MCF 10A (cell line): ENCODE measurements around the gene TXNDC5. TPM values are rescaled to one million over a fixed set of nuclear protein-coding genes. Genes with fewer than 3 reads are reported as not detected.

Experiments
- BruUV-seq: library from RNA; stranded (reverse); fragments of 400-500 nt; replicated peaks from 2 replicates; lab custom pipeline; 2021; lab: Mats Ljungman, UMichigan
- CTCF ChIA-PET: fragments of 300-600 bp; sonication (Branson Sonifier 250); formaldehyde crosslinking; extraction: SDS; loops from one replicate; lab custom pipeline; 2021; ENCODE audit warnings: antibody characterized with exemption, inconsistent platforms; lab: Yijun Ruan, JAX
- POLR2A ChIA-PET: fragments of 300-600, 350-650 bp; sonication (Branson Sonifier 250); formaldehyde crosslinking; extraction: SDS; loops from one replicate; lab custom pipeline; 2020; ENCODE audit warnings: antibody characterized with exemption, inconsistent platforms; lab: Yijun Ruan, JAX
- DNase-seq: peaks from one replicate; pipeline ENCODE4 v3.0.0-alpha.2; 2018; ENCODE audit not compliant: unreplicated experiment
- H3K27ac Mint-ChIP-seq: one replicate; pipeline ENCODE4 v1.8.0; 2022; ENCODE audit warnings: mild to moderate bottlenecking, low read depth, mixed read lengths; ENCODE audit not compliant: unreplicated experiment
- H3K27me3 Mint-ChIP-seq: one replicate; pipeline ENCODE4 v1.8.0; 2022; ENCODE audit warnings: mixed read lengths; ENCODE audit not compliant: insufficient read depth, unreplicated experiment
- H3K36me3 Mint-ChIP-seq: one replicate; pipeline ENCODE4 v1.8.0; 2022; ENCODE audit warnings: mild to moderate bottlenecking, moderate library complexity, mixed read lengths; ENCODE audit not compliant: insufficient read depth, unreplicated experiment
- H3K4me1 Mint-ChIP-seq: one replicate; pipeline ENCODE4 v1.8.0; 2022; ENCODE audit warnings: mixed read lengths; ENCODE audit not compliant: insufficient read depth, unreplicated experiment
- H3K4me3 Mint-ChIP-seq: one replicate; pipeline ENCODE4 v1.8.0; 2022; ENCODE audit warnings: mild to moderate bottlenecking, moderate library complexity, mixed read lengths; ENCODE audit not compliant: unreplicated experiment
- H3K9me3 Mint-ChIP-seq: one replicate; pipeline ENCODE4 v1.8.0; 2022; ENCODE audit warnings: mixed read lengths; ENCODE audit not compliant: unreplicated experiment
- CTCF ChIP-seq: fragments of 200-600 bp; IDR thresholded peaks from one replicate; pipeline ENCODE4 v1.8.0; 2022; ENCODE audit warnings: antibody characterized with exemption, mild to moderate bottlenecking; ENCODE audit not compliant: unreplicated experiment
- intact Hi-C: fragments of 100-400 bp; cut with micrococcal nuclease; formaldehyde crosslinking; loops from 2 replicates; pipeline ENCODE4 v1.14.1; 2022
- total RNA-seq: library from RNA; stranded (reverse); gene quantifications from 2 replicates; pipeline ENCODE4 v1.2.3, GENCODE V29; 2022

TXNDC5 gene
- total RNA-seq, 1 experiment from 2014 or later, result 195 TPM

- intact Hi-C loops, result no loop called here
- Mint-ChIP-seq H3K4me3 (no peak overlapping the region), H3K27ac (no peak overlapping the region), H3K9me3 (no peaks in the 10 kb centered on the region), H3K36me3 (no peaks in the 10 kb centered on the region), H3K4me1 (peaks cover 4% of the 10 kb centered on the region), H3K27me3 (no peaks in the 10 kb centered on the region)
- DNase-seq, result no peak
- POLR2A ChIA-PET, result no interaction called here
- CTCF ChIA-PET, result no interaction called here
- no peak for TF ChIP-seq CTCF
- no TSS peak for BruUV-seq
Measured at GRCh38 chr6:7836371-7837026, 74.1 kb downstream of the TXNDC5 start.

GRCh38 chr6:7833751-7834070, 76.9 kb downstream of the TXNDC5 start:
- Mint-ChIP-seq H3K4me1 (no peaks in the 10 kb centered on the region), H3K27ac (no peak overlapping the region), H3K27me3 (no peaks in the 10 kb centered on the region), H3K9me3 (no peaks in the 10 kb centered on the region), H3K4me3 (no peak overlapping the region), H3K36me3 (no peaks in the 10 kb centered on the region)
- POLR2A ChIA-PET, result interaction anchor here (1.3 kb wide), 1 partner anchor 14 kb away, joined by 3 read pairs; no protein-coding TSS in a partner anchor
- no TSS peak for BruUV-seq
- TF ChIP-seq CTCF, result no peak
- intact Hi-C loops, result no loop called here
- CTCF ChIA-PET, result interaction anchor here (1.7 kb wide), 1 partner anchor 9 kb away, joined by 4 read pairs; no protein-coding TSS in a partner anchor
- DNase-seq, result no peak

- no peak overlapping the region for H3K27ac Mint-ChIP-seq
- TF ChIP-seq CTCF, result no peak
- H3K9me3 Mint-ChIP-seq, result no peaks in the 10 kb centered on the region
- no peaks in the 10 kb centered on the region for H3K36me3 Mint-ChIP-seq
- BruUV-seq, result no TSS peak
- H3K4me1 Mint-ChIP-seq, result no peaks in the 10 kb centered on the region
- no peak for DNase-seq
- ChIA-PET CTCF (interaction anchor here (1.7 kb wide), 1 partner anchor 9 kb away, joined by 4 read pairs; no protein-coding TSS in a partner anchor), POLR2A (interaction anchor here (1.3 kb wide), 1 partner anchor 15 kb away, joined by 3 read pairs; no protein-coding TSS in a partner anchor)
- H3K27me3 Mint-ChIP-seq, result no peaks in the 10 kb centered on the region
- H3K4me3 Mint-ChIP-seq, result no peak overlapping the region
- intact Hi-C loops, result no loop called here
Measured at GRCh38 chr6:7832904-7833750, 77.5 kb downstream of the TXNDC5 start.

Other genes starting within 250 kb of the TXNDC5 start
- gene BMP6, start 184.7 kb downstream of the TXNDC5 start, total RNA-seq, result 0.12 and 0.56 TPM in 2 replicates
- 7.7 and 10.9 TPM in 2 replicates for gene BLOC1S5, start 153.6 kb upstream of the TXNDC5 start, total RNA-seq
- 52.1 and 56.7 TPM in 2 replicates for gene EEF1E1, start 191.8 kb upstream of the TXNDC5 start, total RNA-seq